ENCODE results near the gene PER3. TPM values are rescaled to one million over a fixed set of nuclear protein-coding genes. Genes with fewer than 3 reads are reported as not detected.

Gene PER3
- total and polyA plus RNA-seq, 10 of the 15 experiments (the other 5 are each of a cell fraction or from before 2014, with no cell fraction given) = 0.06 to 0.64 (median 0.13) TPM; not detected in 1

- TF ChIP-seq, protein P1, sequence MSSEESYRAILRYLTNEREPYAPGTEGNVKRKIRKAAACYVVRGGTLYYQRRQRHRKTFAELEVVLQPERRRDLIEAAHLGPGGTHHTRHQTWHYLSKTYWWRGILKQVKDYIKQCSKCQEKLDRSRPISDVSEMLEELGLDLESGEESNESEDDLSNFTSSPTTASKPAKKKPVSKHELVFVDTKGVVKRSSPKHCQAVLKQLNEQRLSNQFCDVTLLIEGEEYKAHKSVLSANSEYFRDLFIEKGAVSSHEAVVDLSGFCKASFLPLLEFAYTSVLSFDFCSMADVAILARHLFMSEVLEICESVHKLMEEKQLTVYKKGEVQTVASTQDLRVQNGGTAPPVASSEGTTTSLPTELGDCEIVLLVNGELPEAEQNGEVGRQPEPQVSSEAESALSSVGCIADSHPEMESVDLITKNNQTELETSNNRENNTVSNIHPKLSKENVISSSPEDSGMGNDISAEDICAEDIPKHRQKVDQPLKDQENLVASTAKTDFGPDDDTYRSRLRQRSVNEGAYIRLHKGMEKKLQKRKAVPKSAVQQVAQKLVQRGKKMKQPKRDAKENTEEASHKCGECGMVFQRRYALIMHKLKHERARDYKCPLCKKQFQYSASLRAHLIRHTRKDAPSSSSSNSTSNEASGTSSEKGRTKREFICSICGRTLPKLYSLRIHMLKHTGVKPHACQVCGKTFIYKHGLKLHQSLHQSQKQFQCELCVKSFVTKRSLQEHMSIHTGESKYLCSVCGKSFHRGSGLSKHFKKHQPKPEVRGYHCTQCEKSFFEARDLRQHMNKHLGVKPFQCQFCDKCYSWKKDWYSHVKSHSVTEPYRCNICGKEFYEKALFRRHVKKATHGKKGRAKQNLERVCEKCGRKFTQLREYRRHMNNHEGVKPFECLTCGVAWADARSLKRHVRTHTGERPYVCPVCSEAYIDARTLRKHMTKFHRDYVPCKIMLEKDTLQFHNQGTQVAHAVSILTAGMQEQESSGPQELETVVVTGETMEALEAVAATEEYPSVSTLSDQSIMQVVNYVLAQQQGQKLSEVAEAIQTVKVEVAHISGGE (CRISPR knock-in tag; IDR thresholded peaks at IDR 0.05) = no peak
- no peak for TF ChIP-seq NFYA (IDR thresholded peaks at IDR 0.05; ENCODE audit: borderline replicate concordance, low read depth, low read length)
- no peak for TF ChIP-seq ZNF384 (IDR thresholded peaks at IDR 0.05; ENCODE audit: borderline replicate concordance, low read depth, low read length)
- TF ChIP-seq FOS (IDR thresholded peaks at IDR 0.05; ENCODE audit: borderline replicate concordance, extremely low read depth, insufficient read length) = no peak
- no peak for TF ChIP-seq YBX1 (IDR thresholded peaks at IDR 0.05)
- TF ChIP-seq ZBTB33 (IDR thresholded peaks at IDR 0.05) = no peak
- TF ChIP-seq SPI1 (IDR thresholded peaks at IDR 0.05; ENCODE audit: borderline replicate concordance, insufficient read depth, low read depth, low read length) = no peak
- TF ChIP-seq, protein P2, sequence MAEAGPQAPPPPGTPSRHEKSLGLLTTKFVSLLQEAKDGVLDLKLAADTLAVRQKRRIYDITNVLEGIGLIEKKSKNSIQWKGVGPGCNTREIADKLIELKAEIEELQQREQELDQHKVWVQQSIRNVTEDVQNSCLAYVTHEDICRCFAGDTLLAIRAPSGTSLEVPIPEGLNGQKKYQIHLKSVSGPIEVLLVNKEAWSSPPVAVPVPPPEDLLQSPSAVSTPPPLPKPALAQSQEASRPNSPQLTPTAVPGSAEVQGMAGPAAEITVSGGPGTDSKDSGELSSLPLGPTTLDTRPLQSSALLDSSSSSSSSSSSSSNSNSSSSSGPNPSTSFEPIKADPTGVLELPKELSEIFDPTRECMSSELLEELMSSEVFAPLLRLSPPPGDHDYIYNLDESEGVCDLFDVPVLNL (IDR thresholded peaks at IDR 0.05; ENCODE audit: low read depth, low read length) = no peak
These were observed 48.9 kb downstream of the PER3 start (continued) for GRCh38 chr1:7833035-7833434.
